Measurements from ENCODE around the gene MAPK11. TPM values are rescaled to one million over a fixed set of nuclear protein-coding genes. Genes with fewer than 3 reads are reported as not detected.

MAPK11 gene
- total and polyA plus RNA-seq, 10 of the 15 experiments (the other 5 are each of a cell fraction or from before 2014, with no cell fraction given) = 0.05 to 12.8 (median 3.7) TPM

- H3K4me2 ChIP-seq (ENCODE audit: control insufficient read depth, insufficient read depth) = no peak overlapping the region
- no peak overlapping the region for H3K27ac ChIP-seq (ENCODE audit: control insufficient read depth, insufficient read depth)
- ChIA-PET RAD21 (ENCODE audit: unreplicated experiment) (no interaction called here), SMC1A (ENCODE audit: uncharacterized antibody, unreplicated experiment) (interaction anchor here (0.6 kb wide), 1 partner anchor 30 kb away, joined by 3 read pairs; no protein-coding TSS in a partner anchor), CTCF (no interaction called here), POLR2A (no interaction called here)
- H2AFZ ChIP-seq (ENCODE audit: control insufficient read depth, low read depth, low read length) = no peak overlapping the region
- intact Hi-C loops (cut with micrococcal nuclease; ENCODE audit: unreplicated experiment) (no loop called here), in situ Hi-C loops (cut with MboI) (no loop called here)
- H3K79me2 ChIP-seq (ENCODE audit: control insufficient read depth, insufficient read depth, low read length) = peaks cover 8% of the 10 kb centered on the region
- no peaks in the 10 kb centered on the region for H3K9me3 ChIP-seq (replicated peaks; ENCODE audit: control insufficient read depth, insufficient read depth, low read length)
- no peaks in the 10 kb centered on the region for H3K36me3 ChIP-seq (ENCODE audit: control insufficient read depth in 2 of 2, insufficient read depth in 2 of 2, low read length in 1 of 2)
- no peak for TF ChIP-seq GATAD2B (conservative IDR thresholded peaks at IDR 0.05; ENCODE audit: low read depth)
- TF ChIP-seq IKZF2 (IDR thresholded peaks at IDR 0.05) = no peak
- no peak for TF ChIP-seq ATF7 (IDR thresholded peaks at IDR 0.05; ENCODE audit: low read depth)
- no peak for TF ChIP-seq SREBF2 (IDR thresholded peaks at IDR 0.05; ENCODE audit: low read length)
- no TSS peak for BruUV-seq (replicated peaks)
- H3K4me1 ChIP-seq (ENCODE audit: control insufficient read depth, insufficient read depth, low read length) = peaks cover 14% of the 10 kb centered on the region
- no peak for FAIRE-seq
- H3K4me3 ChIP-seq = no peak overlapping the region
- no peak overlapping the region for H3K9ac ChIP-seq (ENCODE audit: control insufficient read depth, insufficient read depth, low read length)
- no peaks in the 10 kb centered on the region for H3K27me3 ChIP-seq (replicated peaks in 1 of 2; ENCODE audit: control insufficient read depth in 2 of 2, insufficient read depth in 2 of 2, low read length in 1 of 2)
- H4K20me1 ChIP-seq (ENCODE audit: control insufficient read depth, insufficient read depth) = no peaks in the 10 kb centered on the region
- no peak for ATAC-seq
- DNase-seq (ENCODE audit: low read depth, low spot score) = no peak
- 79% methylated on average over 15 of the region's 15 CpGs for WGBS (ENCODE audit: insufficient coverage, insufficient replicate concordance, low lambda C conversion rate, missing lambda C conversion rate)
These were observed 5.1 kb downstream of the MAPK11 start for GRCh38 chr22:50264946-50265669.

DNA sequence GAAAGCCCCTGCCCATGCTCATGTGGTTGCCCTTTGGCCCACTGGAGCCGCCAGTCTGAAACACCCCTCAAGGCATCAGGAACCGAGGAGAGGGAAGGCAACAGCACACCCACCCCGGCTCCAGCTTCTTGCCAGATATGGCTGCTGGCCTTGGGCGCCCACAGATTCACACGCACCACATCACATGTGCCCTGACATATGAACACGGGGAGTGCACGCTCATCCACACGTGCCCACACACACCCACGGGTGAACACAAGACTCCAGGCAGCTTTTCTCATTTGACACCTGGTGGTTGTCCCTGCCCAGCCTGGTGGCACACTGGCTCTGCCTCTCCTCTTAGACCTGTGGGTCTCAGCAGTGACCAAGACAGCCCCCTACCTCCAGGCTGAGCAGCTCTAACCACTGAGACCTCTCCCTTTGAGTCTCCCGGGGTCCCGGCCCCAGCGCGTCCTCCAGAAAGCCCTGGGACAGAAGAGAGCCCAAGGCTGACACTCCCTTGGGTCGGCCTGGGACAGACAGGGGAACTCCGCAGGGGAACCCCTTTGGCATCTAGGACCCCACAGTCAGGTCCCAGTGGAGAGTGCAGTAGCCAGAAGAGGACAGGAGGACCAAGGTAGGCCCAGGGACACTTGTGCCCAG, 6.0 kb downstream of the MAPK11 start:
- Histone ChIP-seq H3K36me3 (ENCODE audit: control insufficient read depth in 2 of 2, insufficient read depth in 2 of 2, low read length in 1 of 2) (no peaks in the 10 kb centered on the region), H3K4me1 (ENCODE audit: control insufficient read depth, insufficient read depth, low read length) (peaks cover 14% of the 10 kb centered on the region), H4K20me1 (ENCODE audit: control insufficient read depth, insufficient read depth) (no peaks in the 10 kb centered on the region), H3K27me3 (replicated peaks in 1 of 2; ENCODE audit: control insufficient read depth in 2 of 2, insufficient read depth in 2 of 2, low read length in 1 of 2) (no peaks in the 10 kb centered on the region), H3K4me3 (no peak overlapping the region), H3K79me2 (ENCODE audit: control insufficient read depth, insufficient read depth, low read length) (peaks cover 8% of the 10 kb centered on the region), H3K4me2 (ENCODE audit: control insufficient read depth, insufficient read depth) (no peak overlapping the region), H2AFZ (ENCODE audit: control insufficient read depth, low read depth, low read length) (no peak overlapping the region), H3K9me3 (replicated peaks; ENCODE audit: control insufficient read depth, insufficient read depth, low read length) (no peaks in the 10 kb centered on the region), H3K27ac (ENCODE audit: control insufficient read depth, insufficient read depth) (no peak overlapping the region), H3K9ac (ENCODE audit: control insufficient read depth, insufficient read depth, low read length) (no peak overlapping the region)
- no peak for ATAC-seq
- in situ Hi-C loops (cut with MboI) (no loop called here), intact Hi-C loops (cut with micrococcal nuclease; ENCODE audit: unreplicated experiment) (no loop called here)
- ChIA-PET POLR2A (no interaction called here), SMC1A (ENCODE audit: uncharacterized antibody, unreplicated experiment) (no interaction called here), RAD21 (ENCODE audit: unreplicated experiment) (no interaction called here), CTCF (interaction anchor here (0.6 kb wide), 1 partner anchor 78 kb away, joined by 3 read pairs; no protein-coding TSS in a partner anchor)
- TF ChIP-seq ZNF24 (IDR thresholded peaks at IDR 0.05) (no peak), BHLHE40 (IDR thresholded peaks at IDR 0.05; ENCODE audit: borderline replicate concordance in 1 of 2, low read depth in 2 of 2, low read length in 1 of 2) (peak in 1 of 2 experiments; percentile 43; a peak in 2 of 4 replicates)
- no TSS peak for BruUV-seq (replicated peaks)
- DNase-seq (ENCODE audit: low read depth, low spot score) = no peak
- 33% methylated on average over 14 of the region's 15 CpGs for WGBS (ENCODE audit: insufficient coverage, insufficient replicate concordance, low lambda C conversion rate, missing lambda C conversion rate)
- FAIRE-seq = no peak

All from GM12878 (cell line).